ACC112 (cell line): ENCODE data around the gene BRI3BP.

Experiments used
- H2AFZ ChIP-seq: fragments of 200-600 bp; sonication (generic); one replicate; pipeline ENCODE4 v1.6.0; 2017; ENCODE audit warnings: antibody characterized with exemption, low read length; ENCODE audit not compliant: unreplicated experiment
- H3K27ac ChIP-seq: fragments of 200-600 bp; sonication (generic); 2 replicates; pipeline ENCODE4 v1.5.1; 2014; ENCODE audit warnings: low read depth, mild to moderate bottlenecking, antibody characterized with exemption, low read length, moderate library complexity
- H3K27me3 ChIP-seq: fragments of 200-600 bp; sonication (generic); 2 replicates; pipeline ENCODE4 v1.6.1; 2014; ENCODE audit warnings: mild to moderate bottlenecking, antibody characterized with exemption, low read length, moderate library complexity, mixed read lengths; ENCODE audit not compliant: insufficient read depth
- H3K36me3 ChIP-seq: fragments of 200-600 bp; sonication (generic); 2 replicates; pipeline ENCODE4 v1.6.1; 2016; ENCODE audit warnings: mild to moderate bottlenecking, antibody characterized with exemption, low read length, moderate library complexity, mixed read lengths; ENCODE audit not compliant: insufficient read depth
- H3K4me1 ChIP-seq: fragments of 200-600 bp; sonication (generic); one replicate; pipeline ENCODE4 v1.6.1; 2016; ENCODE audit warnings: low read length, mixed read lengths; ENCODE audit not compliant: insufficient read depth, unreplicated experiment, control insufficient read depth
- H3K4me3 ChIP-seq: fragments of 200-600 bp; sonication (generic); 2 replicates; pipeline ENCODE4 v1.5.1; 2014; ENCODE audit warnings: mild to moderate bottlenecking, low read depth, low read length
- H3K79me2 ChIP-seq: fragments of 200-600 bp; sonication (generic); one replicate; pipeline ENCODE4 v1.6.0; 2016; ENCODE audit warnings: low read length; ENCODE audit not compliant: control insufficient read depth, unreplicated experiment, insufficient read depth

The BRI3BP gene

GRCh38 chr12:125001636-125002035, 8.2 kb downstream of the BRI3BP start:
- Histone ChIP-seq H3K27ac (no peak overlapping the region), H3K4me3 (no peak overlapping the region), H3K36me3 (no peaks in the 10 kb centered on the region), H3K4me1 (no peaks in the 10 kb centered on the region), H3K79me2 (peaks cover 3% of the 10 kb centered on the region), H3K27me3 (no peaks in the 10 kb centered on the region), H2AFZ (no peak overlapping the region)

- H3K4me1 ChIP-seq, result no peaks in the 10 kb centered on the region
- no peak overlapping the region for H3K4me3 ChIP-seq
- H3K27ac ChIP-seq, result no peak overlapping the region
- peaks cover 3% of the 10 kb centered on the region for H3K79me2 ChIP-seq
- H2AFZ ChIP-seq, result no peak overlapping the region
- no peaks in the 10 kb centered on the region for H3K36me3 ChIP-seq
- H3K27me3 ChIP-seq, result no peaks in the 10 kb centered on the region
Measured at GRCh38 chr12:125003021-125003420, 9.6 kb downstream of the BRI3BP start.

- Histone ChIP-seq H3K27me3 (no peaks in the 10 kb centered on the region), H2AFZ (no peak overlapping the region), H3K4me3 (no peak overlapping the region), H3K79me2 (no peaks in the 10 kb centered on the region), H3K4me1 (no peaks in the 10 kb centered on the region), H3K27ac (no peak overlapping the region), H3K36me3 (no peaks in the 10 kb centered on the region)
Measured at GRCh38 chr12:125004621-125005020, 11.2 kb downstream of the BRI3BP start.

- H3K27me3 ChIP-seq, result no peaks in the 10 kb centered on the region
- H3K36me3 ChIP-seq, result no peaks in the 10 kb centered on the region
- no peaks in the 10 kb centered on the region for H3K4me1 ChIP-seq
- H3K27ac ChIP-seq, result no peak overlapping the region
- H3K4me3 ChIP-seq, result no peak overlapping the region
- no peak overlapping the region for H2AFZ ChIP-seq
- no peaks in the 10 kb centered on the region for H3K79me2 ChIP-seq
Measured at GRCh38 chr12:125005652-125006051, 12.2 kb downstream of the BRI3BP start.

GRCh38 chr12:125006365-125006764, 12.9 kb downstream of the BRI3BP start:
- Histone ChIP-seq H3K4me3 (no peak overlapping the region), H3K27ac (no peak overlapping the region), H3K4me1 (no peaks in the 10 kb centered on the region), H3K79me2 (no peaks in the 10 kb centered on the region), H2AFZ (no peak overlapping the region), H3K27me3 (no peaks in the 10 kb centered on the region), H3K36me3 (no peaks in the 10 kb centered on the region)

- no peaks in the 10 kb centered on the region for H3K4me1 ChIP-seq
Measured at GRCh38 chr12:125013816-125014442, 20.5 kb downstream of the BRI3BP start.

GRCh38 chr12:125014526-125014925, 21.1 kb downstream of the BRI3BP start:
- Histone ChIP-seq H3K27ac (no peak overlapping the region), H3K79me2 (no peaks in the 10 kb centered on the region), H3K27me3 (no peaks in the 10 kb centered on the region), H3K4me1 (no peaks in the 10 kb centered on the region), H3K36me3 (no peaks in the 10 kb centered on the region), H2AFZ (no peak overlapping the region), H3K4me3 (no peak overlapping the region)

More at GRCh38 chr12:125013816-125014442, 20.5 kb downstream of the BRI3BP start:
- Histone ChIP-seq H3K27me3 (no peaks in the 10 kb centered on the region), H3K27ac (no peak overlapping the region), H3K79me2 (no peaks in the 10 kb centered on the region), H2AFZ (no peak overlapping the region), H3K4me3 (no peak overlapping the region), H3K36me3 (no peaks in the 10 kb centered on the region)

GRCh38 chr12:125015680-125016310, 22.4 kb downstream of the BRI3BP start:
- no peaks in the 10 kb centered on the region for H3K27me3 ChIP-seq
- no peaks in the 10 kb centered on the region for H3K79me2 ChIP-seq
- no peak overlapping the region for H3K27ac ChIP-seq
- H3K4me1 ChIP-seq, result no peaks in the 10 kb centered on the region
- no peaks in the 10 kb centered on the region for H3K36me3 ChIP-seq
- H3K4me3 ChIP-seq, result no peak overlapping the region
- H2AFZ ChIP-seq, result no peak overlapping the region

GRCh38 chr12:125017801-125018200, 24.4 kb downstream of the BRI3BP start:
- no peak overlapping the region for H2AFZ ChIP-seq
- no peaks in the 10 kb centered on the region for H3K79me2 ChIP-seq
- no peaks in the 10 kb centered on the region for H3K27me3 ChIP-seq
- H3K27ac ChIP-seq, result no peak overlapping the region
- H3K36me3 ChIP-seq, result no peaks in the 10 kb centered on the region
- no peaks in the 10 kb centered on the region for H3K4me1 ChIP-seq
- no peak overlapping the region for H3K4me3 ChIP-seq

GRCh38 chr12:125018356-125018755, 24.9 kb downstream of the BRI3BP start:
- no peaks in the 10 kb centered on the region for H3K27me3 ChIP-seq
- no peak overlapping the region for H3K27ac ChIP-seq
- no peaks in the 10 kb centered on the region for H3K4me1 ChIP-seq
- H3K4me3 ChIP-seq, result no peak overlapping the region
- H3K36me3 ChIP-seq, result no peaks in the 10 kb centered on the region
- no peak overlapping the region for H2AFZ ChIP-seq
- H3K79me2 ChIP-seq, result no peaks in the 10 kb centered on the region

GRCh38 chr12:125021096-125021495, 27.7 kb downstream of the BRI3BP start:
- Histone ChIP-seq H3K4me1 (no peaks in the 10 kb centered on the region), H3K4me3 (no peak overlapping the region), H3K79me2 (no peaks in the 10 kb centered on the region), H3K27me3 (no peaks in the 10 kb centered on the region), H2AFZ (no peak overlapping the region), H3K36me3 (no peaks in the 10 kb centered on the region), H3K27ac (no peak overlapping the region)
